ENCODE measurements around the gene COL4A3. TPM values are rescaled to one million over a fixed set of nuclear protein-coding genes. Genes with fewer than 3 reads are reported as not detected.

Gene COL4A3
- total and polyA plus RNA-seq, 9 of the 15 experiments (the other 6 are each of a cell fraction or from before 2014, with no cell fraction given) = not detected

DNA sequence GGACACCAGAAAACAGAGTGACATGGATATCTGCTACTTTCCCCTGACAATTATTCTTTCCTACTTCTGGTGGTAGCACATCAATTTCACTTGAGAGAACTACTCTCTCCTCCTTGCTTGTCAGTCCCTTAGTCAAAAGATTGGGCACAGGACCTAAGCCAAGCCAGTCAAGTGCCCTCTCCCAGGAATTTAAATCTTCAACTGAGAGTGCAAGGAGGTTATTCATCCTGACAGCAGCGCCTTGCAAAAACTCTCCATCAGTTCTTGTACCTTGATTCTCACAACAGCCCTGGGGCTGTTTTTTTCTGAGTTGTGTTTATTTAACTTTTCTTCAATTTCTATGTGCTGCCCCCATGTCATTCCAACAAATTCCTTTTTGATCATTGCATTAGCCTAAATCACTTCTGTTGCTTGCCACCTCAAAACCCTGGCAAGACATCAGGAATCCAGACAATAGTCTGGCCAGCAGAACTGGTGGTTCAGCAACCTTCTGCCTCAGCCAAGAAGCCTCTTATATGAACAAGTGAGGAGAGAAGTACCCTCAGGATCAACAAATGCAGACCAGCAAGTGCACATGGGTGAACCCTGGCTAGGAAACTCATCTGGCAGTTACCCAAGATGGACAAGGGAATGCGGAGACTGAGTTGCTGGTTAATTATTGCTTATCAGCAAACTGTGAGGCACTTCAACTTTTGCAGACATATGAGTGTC lies 19.4 kb downstream of the COL4A3 start (continued):
- TF ChIP-seq LARP7 (IDR thresholded peaks at IDR 0.05) (no peak), ZNF780A (CRISPR knock-in tag; IDR thresholded peaks at IDR 0.05) (no peak), MLLT1 (IDR thresholded peaks at IDR 0.05) (no peak), YBX1 (IDR thresholded peaks at IDR 0.05) (no peak), HMGN3 (IDR thresholded peaks at IDR 0.05; ENCODE audit: borderline replicate concordance, extremely low read depth, insufficient read length, low read depth, low read length) (no peak), ZNF609 (CRISPR knock-in tag; IDR thresholded peaks at IDR 0.05; ENCODE audit: borderline replicate concordance) (no peak)

Measured in K562 (cell line).